PC-3 (cell line): ENCODE measurements around the gene SHISA6.

Source experiments
- CTCF ChIP-seq: fragments of 300-600 bp; sonication (generic); conservative IDR thresholded peaks from 2 replicates; pipeline ENCODE4 v1.5.1; 2017; ENCODE audit warnings: antibody characterized with exemption, low read depth, mild to moderate bottlenecking, low read length
- EZH2 ChIP-seq: fragments of 300-600 bp; sonication (generic); IDR thresholded peaks from one replicate; pipeline ENCODE4 v1.6.1; 2017; ENCODE audit warnings: antibody characterized with exemption, mild to moderate bottlenecking, low read length; ENCODE audit not compliant: unreplicated experiment
- EZH2phosphoT487 ChIP-seq: fragments of 300-600 bp; sonication (generic); IDR thresholded peaks from 2 replicates; pipeline ENCODE4 v1.6.1; 2018; ENCODE audit warnings: mild to moderate bottlenecking, antibody characterized with exemption, low read length, borderline replicate concordance

- no peak for TF ChIP-seq CTCF
- no peak for TF ChIP-seq EZH2
- no peak for TF ChIP-seq EZH2phosphoT487
These were observed 61.6 kb downstream of the SHISA6 start for GRCh38 chr17:11302401-11303186.
